GDM1 (cell line): ENCODE data around the gene JAG2.
A peak's percentile ranks its signal among the peaks of the same experiment; 100 is the strongest.

Source experiments
- DNase-seq: peaks from one replicate; lab custom pipeline; 2025; lab: John Stamatoyannopoulos, UW

JAG2 gene

DNA sequence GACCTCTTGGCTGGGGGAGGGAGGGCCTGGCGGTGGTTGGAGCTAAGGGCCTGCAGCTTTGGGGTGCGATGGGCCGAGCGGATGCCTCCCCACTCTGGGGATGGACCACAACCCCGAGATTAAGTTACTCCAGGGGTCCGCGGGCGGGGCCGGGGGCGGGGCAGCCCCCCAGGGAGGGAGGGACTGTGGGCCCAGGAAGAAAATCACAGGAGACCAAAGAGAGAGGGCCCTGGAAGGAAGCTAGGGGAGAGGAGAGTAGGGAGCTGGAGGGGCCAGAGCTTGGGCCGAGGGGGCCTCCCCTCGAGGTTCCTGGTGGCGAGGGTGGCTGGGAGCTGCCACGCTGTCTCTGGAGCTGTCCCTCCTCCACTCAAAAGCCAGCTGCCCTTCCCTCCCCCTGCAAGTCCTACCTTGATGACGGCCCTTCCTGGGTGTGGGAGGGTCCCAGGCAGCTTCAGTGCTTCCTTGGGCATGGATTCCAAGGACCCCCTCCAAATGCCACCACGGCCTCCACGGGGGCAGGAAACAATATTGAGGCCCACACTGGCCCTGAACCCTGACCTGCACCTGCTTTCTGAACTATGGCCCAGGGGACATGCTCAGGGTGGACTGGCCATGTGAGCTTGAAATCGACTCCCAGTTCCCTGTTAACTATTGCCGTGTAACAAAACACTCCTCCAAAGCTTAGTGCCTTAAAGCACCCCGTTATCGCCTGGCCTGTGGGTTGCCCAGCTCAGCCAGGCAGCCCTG, 13.1 kb upstream of the JAG2 start:
- DNase-seq, result no peak

DNA sequence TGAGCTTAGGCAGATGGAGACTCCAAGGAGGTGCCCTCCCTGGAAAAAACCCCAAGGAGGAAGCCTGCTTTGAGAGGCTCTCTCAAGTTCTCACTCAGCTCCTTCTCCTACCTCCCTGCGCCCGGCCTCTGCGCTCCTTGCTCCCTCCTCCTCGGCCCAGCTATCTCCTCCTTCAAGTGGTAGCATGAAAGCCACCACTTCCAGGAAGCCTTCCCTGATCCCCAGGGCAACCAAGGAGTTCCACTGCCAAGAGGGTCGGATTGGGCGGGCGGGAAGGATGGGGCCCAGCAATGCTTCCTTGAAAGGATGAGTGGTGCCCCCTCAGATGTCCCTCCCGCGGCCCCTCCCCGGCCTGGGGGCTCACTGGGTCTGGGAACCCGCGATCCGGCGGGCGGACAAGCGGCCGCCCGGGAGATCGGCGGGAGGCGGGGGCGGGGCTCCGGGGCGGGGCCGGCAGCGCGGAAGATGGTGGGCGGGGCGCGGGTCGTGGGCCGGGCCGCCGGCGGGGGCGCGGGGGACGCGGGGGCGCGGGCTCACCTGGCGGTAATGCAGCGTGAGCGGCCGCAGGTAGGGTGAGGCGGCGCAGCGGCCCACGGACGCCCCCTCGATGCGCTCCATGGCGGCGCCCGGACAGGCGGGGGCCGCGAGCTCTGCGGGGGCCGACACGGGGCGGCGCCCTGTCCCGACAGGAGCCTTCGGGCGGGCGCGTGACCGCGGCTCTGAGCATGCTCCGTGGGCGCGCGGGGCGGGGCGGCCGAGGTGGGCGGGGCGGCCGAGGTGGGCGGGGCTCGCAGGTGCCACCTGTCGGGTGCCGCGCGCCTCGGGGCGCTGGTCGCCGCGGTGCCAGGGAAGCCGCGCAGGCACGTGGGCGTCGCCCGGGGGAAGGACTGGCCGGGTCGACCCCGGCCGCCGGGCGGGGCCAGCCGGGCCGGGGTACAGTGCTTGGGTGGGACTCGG, 12.3 kb upstream of the JAG2 start, which contains the start of gene NUDT14:
TSS of gene NUDT14 (minus strand) at position 721 of the 957 bp plus-strand sequence. CDS start at position 618, 103 bp downstream.
- peak; percentile 51 for DNase-seq

DNA sequence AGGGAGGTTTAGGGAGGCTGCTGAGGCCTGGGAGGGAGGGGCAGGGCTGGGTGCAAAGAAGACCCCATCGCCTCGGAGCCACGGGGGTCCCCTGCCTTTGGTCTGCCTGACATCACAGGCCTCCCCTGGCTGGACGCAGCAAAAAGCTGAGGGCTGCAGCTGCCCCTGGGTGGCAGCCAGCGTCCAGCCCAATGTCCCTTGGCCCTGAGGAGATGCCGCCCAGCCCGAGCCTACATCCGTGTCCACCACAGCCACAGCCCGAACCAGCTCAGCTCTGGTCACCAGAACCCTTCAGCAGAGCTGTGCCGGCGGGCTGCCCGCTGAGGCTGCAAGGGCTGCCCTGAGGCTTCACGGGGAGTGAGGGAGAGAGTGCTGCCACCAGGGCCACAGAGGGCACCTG, 10.6 kb upstream of the JAG2 start:
- no peak for DNase-seq

DNA sequence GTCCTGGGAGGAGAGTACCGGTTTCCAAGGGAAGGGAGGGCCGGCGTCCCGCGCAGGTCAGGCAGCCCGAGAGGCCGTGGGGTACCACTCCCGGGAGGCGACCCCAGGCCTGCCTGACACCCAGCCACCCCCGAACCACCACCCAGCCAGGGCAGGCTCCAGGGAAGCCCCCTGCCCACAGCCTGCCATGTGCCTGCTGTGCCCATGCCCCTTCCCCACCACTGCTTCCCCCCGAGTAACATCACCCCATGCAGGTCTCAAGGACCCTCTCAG, 10.2 kb upstream of the JAG2 start:
- DNase-seq, result no peak

DNA sequence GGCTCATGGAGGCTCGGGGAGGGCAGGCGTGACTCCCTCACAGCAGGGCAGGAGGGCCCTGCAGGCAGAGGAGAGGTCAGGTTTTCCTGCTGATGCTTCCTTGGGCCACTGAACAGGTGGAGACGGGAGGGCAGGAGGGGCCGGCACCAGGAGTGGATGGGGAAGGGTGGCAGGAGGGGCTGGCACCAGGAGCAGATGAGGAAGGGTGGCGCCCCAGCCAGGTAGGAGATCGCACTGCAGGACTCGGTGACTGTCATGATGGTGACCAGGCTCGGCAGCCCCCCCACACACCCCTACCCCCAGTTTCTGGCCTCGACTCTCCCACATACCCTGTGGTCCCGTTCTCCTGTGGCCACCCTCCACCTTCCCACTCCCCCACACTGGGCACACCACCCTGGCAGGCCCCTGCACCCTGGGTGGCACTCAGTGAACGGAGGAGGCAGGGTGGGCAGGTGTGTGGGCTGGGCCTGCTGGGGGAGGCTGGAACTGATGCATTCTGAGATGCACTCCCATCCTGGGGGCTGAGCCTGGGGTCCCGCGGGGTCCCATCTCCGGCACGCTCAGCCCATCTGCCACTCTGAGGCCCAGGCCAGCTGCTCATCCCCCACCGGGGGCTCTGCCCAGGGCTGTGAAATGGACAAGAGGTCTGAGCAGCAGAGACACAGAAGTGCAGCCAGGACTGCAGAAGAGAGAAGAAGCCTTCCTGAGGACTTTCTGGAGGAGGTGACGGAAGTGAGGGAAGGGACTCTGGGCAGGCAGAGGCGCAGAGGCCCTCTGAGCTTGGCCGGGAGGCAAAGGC, 9.7 kb upstream of the JAG2 start:
- no peak for DNase-seq

DNA sequence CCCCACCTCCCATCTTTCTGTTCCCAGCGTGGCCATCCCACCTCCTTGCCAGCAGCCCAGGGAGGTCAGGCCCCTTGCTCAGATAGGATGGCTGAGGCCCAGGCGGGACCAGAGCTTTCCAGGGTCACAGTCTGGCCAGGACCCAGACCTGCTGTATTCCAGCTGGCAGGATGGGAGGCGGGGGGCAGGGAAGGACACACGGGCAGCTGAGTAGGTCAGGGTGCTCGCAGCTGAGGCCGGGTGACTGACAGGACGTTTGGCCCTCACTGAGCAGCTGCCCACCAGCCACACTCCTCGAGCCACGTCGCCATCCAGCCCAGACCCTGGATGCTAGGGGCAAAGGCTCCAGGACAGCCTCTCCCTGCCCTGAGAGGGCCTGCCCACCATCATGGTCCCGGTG, 8.5 kb upstream of the JAG2 start:
- no peak for DNase-seq

DNA sequence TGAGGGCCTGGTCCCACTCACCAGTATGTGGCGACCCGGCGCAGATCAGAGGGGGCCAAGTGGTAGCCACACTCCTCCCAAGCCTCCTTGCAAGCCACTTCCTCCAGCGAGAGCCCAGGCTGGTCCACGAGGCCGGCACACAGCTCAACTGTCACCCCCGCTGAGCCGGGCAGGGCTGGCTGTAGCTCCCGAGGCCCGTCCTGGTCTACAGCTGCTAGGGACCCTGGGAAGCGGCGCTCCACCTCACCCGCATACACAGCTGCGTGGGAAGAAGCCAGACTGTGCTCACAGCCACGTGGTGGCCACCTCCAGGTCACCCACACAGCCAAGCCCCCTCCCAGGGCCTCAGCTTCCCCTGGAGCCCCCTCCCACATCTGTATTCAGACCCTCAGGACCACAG, 7.9 kb upstream of the JAG2 start:
- DNase-seq, result no peak

DNA sequence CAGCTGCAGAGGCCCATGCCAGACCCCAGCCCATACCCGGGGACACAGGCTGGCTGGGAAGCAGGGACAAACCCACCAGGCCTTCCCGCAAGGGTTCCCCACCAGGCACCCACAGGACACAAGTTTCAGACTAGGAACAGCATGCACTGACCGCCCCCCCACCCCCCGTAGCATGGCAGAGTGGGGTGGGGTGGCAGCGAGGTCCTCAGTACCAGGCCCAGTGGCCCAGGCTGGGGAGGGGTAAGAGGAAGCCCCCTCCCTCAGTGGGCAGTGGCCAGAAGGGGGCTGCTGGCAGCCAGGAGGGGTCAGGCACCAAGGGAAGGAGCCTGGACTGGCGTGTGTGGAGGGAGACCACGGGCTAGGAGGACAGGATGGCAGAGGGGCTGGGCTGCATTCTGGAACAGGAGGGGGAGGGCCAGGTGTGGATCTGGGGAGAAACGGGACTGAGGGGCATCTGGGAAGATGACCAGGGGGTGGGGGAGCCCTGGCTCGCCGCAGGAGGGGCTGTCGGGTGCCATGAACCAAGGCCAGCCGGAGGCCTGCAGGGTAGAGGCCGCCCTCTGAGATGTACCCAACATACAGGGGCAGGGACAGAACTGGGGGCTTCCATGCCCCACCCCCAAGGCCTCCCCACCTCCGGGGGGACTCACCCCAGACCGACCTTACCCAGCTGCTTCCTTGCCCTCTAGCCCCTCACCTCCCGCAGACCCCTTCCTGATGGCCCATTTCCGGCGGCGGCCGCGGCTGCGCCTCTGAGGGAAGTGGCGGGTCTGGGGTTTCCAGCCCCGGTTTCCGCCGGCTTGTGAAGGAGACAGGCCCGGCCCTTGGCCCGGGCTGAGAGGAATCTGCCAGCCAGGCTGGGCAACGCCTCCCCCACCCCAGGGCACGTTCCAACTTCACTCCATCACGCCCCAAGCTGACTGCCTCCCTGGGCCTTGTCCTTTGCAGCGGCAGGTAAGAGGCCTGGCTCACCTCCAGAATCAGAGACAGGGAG, 5.6 kb upstream of the JAG2 start:
- peak; percentile 89 for DNase-seq

DNA sequence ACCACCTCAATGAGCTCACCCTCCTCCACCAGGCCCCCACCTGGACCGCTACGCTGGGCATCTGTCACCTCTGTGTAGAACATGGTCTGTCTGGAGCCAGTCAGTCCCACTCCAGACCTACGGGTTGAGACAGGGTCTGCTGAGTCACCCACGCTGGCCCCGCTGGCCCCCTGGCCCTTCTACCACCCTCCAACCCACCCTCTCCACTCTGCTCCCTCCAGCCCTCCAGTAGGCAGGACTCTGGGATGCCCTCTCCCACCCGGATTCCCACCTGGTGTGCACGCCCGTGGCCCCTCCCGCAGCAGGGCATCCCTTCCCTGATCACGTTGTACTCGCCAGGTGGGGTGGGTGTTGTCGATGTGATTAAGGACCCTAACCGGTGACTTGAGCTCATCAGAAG, 4.6 kb upstream of the JAG2 start:
- DNase-seq, result no peak

DNA sequence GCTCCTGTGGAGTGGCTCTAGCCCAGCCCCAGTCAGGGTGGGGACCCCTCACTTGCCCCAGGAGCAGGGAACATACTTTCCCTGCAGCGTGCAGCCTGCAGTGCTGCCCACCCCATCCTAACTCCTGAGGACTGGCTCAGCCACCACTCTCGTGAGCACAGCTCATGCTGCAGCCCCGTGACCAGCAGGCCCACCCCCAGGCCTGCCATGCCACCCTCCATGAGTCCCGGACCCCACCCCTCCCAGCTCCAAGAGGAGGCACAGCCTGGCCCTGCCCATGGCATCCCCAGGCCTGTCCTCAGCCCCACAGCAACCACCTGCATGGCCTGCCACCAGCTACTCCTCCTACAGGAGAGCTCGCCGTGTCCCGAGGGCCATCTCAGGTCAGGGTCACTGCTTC, 3.9 kb upstream of the JAG2 start:
- no peak for DNase-seq

DNA sequence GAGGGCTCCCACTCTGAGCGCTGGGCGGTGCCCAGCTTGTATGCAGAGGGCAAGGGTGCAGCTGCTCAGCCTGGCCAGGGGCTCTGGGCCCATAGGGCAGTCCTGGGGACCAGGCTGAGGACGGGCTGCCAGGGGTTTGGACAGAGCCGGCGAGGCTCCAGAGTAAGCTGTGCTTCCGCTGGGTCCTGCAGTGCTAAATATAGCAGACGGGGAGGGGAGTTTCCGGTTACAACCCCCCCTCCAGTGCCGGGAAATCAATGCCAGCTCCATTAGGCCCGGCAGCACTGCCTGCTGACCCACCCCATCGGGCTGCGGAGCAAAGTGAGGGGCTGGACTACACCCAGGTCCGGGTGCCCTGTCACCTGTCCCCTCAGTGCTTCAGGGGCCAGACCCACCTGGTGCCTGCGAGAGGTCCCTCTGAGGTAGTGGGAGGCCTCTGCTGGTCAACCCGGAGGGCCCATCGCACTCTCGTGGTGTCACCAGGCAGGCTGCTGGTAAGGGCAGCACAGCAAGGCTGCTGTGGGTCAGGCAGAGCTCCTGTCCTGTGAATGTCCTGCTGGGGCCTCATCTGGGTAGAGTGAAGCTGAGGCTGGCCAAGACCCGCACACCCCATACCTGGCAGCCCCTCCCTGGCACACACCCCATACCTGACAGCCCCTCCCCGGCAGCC, 2.6 kb upstream of the JAG2 start:
- DNase-seq, result no peak

DNA sequence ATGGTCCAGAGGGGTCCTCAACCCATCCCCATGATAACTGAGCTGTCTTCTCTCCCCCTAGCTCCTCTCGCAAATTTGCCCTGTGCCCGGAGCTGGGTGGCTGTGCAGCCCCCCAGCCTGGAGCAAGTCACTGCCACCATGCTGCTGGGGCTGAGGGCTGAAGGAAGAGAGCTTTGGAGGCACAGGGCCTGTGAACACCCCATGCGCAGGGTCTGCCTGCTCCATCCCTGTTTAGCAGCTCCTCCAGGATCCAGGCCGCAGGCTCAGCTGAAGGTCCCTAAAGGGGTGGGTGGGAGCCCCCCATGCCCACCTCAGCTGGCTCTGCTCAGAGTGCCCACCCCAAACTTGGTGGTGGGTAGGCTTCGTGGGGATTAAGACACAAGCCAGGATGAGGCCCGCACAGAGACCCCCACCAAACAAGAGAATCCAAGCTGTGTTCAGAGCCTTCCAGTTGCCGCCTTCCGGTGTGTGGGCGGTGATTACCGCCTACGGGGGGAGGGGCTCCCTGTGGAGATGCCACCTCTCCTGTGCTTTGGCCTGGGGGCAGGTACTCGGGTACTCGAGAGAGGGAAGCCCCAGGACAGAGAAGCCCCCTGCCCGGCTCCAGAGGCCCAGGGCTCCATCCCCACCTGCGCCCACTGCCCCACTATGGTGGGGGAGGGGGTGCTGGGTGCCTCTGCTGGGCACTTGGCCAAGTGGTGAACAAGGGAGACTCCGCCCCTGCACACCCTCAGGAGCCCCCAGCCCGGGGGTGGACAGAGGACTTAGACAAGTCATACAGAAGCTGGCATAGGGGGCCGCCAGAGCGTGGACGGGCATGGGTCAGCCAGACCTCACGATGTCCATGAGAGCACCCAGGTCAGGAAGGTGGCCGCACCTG, 1.4 kb upstream of the JAG2 start:
- no peak for DNase-seq

DNA sequence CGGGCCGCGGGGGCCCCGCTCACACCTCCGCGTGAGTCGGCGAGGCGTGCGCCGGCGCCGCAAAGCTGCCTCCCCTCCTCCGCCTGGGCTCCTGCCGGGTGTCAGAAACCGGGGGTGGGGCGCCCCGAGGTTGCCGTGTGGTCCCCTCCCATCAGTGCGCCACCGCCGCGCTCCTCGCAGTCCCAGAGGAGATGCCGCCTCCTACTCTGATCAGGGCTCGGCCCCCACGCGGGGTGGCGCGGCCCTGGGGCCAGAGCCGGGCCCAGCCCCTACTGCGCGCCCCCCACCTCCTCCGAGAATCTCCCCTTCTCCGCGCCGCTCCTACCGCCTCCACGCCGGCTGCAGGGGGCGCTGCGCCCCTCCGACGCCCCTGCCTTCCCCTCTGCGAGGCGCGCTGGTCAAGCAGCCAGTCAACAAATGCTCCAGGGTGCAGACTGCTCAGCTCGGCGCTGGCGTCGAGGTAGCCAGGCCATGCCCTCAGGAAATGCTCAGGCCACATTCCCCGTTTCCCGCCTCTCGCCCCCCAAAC, 467 bp upstream of the JAG2 start:
- DNase-seq, result no peak

DNA sequence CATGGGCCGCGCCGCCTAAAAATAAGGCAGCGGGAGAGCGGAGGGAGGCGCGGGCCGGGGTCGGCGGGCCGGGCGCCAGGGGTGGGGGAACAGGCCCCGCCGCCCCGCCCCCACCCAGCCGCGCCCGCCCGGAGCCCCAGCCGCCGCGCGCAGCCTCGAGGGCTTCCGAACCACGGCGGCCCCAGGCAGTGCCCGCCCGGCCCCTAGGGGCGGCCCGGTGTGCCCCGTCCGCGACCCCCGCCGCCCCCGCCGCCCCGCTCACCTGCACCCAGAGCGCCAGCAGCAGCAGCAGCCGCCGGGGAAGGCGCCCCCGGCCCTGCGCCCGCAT, 519 bp downstream of the JAG2 start:
- DNase-seq, result no peak

DNA sequence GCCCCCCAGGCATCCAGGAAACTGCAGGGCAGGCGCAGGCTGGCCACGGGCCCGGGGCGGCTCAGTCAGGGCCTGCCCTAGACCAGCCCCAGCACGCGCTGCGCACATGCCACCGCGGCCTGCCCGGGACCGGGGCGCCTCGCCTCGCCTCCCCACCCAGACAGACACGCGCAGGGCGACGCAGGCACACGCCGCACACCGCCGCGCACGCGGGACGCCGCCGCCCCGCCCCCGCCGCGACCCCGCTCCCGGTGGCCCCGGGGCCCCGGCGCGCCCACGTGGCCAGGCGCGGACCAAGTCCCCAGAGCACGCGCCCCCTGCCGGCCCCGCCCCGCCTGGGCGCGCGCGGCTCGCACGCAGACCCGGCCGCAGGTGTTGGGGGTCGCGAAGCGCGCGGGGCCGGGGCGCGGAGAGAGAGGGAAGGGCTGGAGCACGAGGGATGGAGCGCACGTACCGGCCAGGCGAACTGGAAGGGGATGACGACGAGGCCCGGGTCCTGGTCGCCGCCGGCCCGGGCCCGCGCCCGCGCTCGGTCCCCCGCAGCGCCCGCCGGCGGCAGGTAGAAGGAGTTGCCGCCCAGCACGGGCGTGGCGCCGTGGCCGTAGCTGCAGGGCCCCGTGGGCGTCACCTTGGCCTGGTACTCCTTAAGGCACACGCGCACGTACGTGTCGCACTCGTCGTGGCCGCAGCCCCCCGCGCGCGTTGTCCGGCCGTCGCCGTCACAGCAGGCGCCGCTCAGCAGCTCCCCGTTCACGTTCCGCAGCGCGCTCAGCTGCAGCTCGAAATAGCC, 1.1 kb downstream of the JAG2 start:
- DNase-seq, result no peak

DNA sequence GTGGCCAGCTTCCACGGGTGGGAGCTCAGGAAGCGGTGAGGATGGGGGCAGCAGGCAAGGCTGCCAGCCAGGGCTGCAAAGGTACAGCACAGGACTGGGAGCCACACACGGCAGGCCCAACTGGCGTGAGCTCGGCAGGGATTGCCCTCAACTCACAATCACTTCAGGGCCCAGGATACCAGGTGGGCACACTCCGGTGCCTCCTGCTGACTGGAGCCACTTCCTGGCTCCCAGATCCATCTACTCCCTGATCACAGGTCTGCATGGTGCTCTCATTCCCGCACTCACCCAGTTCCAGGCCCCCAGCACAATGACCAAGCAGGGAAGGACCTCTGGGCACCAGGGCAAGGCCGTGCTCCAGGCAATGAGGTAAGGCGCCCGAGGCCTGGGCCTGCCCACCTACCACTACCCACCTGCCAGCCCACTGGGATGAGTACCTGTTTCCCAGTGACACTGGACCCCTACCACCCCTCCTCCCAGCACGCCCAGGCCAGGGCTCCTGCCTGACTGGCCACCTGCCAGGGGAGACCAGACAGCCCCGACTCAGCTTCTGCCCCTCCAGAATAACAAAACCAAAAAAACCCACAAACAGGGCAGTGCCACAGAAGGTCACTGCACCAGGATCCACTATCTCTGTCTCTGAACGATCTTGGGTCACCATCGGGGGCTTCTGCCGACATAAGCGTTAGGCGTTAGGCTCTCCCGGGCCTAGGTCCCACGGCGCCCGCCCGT, 1.8 kb downstream of the JAG2 start:
- no peak for DNase-seq

DNA sequence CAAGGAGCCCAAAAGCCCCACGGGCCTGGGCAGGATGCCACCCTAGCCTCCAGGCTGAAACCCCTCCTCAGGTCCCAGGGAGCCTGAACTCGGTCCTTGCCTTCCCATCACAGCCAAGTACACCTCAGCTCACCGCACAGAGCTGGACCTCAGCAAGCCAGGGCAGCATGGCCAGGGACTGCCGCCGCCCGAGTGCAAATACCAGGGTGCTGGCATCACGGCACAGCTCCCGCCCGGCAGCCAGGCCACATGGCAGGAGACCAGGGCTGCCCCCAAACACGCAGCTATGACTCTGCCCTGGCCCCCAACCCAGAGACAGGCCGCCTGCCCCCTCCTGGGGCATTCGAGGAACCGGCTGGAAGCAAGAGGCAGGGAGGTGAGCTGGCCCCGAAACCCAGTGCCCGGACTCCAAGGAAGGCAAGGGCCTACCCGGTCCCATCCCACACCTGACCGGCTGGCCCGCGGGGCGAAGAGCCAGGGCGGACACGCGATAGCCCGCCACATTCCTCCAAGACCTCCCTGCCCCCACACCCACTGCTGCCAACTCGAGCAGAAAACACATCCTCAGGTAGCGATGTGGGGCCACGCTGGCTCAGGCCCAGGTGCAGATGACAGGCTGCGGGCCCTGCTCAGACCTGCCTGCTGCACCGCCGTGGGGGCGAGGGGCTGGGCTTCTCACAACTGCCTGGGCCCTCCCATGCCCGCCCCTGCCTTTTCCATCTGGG, 2.7 kb downstream of the JAG2 start:
- DNase-seq, result no peak
